ENCODE measurements around the gene PPP5C. TPM values are rescaled to one million over a fixed set of nuclear protein-coding genes. Genes with fewer than 3 reads are reported as not detected.
"Not testable (repeated sequence)": the region's sequence is repeated elsewhere in the genome, so short reads cannot be mapped to it uniquely, and the experiment has no call there.

Gene PPP5C
- polyA plus RNA-seq, 4 donors = 24.0 to 52.2 (median 39.4) TPM

- FAIRE-seq (no peak), DNase-seq (peak in 1 of 2 donors; percentile 80)
- WGBS, 3 donors = 21 to 54% (median 49%) methylated on average over 16 to 17 of the region's 17 CpGs
- peak overlapping the region in 1 of 3 donors; percentile 71 for H3K27ac ChIP-seq (ENCODE audit: low read depth in 1 of 3, low read length in 2 of 3)
- no peaks in the 10 kb centered on the region for H3K9me3 ChIP-seq (ENCODE audit: control insufficient read depth in 2 of 2, insufficient read depth in 1 of 2, low read depth in 1 of 2, low read length in 1 of 2)
- H3K27me3 ChIP-seq (ENCODE audit: control insufficient read depth in 3 of 3, insufficient read depth in 3 of 3, low read length in 3 of 3) = no peaks in the 10 kb centered on the region
- peaks cover 4 to 66% (median 15%) of the 10 kb centered on the region in 3 donors for H3K36me3 ChIP-seq (ENCODE audit: control insufficient read depth in 3 of 3, insufficient read depth in 2 of 3, low read depth in 1 of 3, low read length in 3 of 3)
- peaks cover 0 to 6% (median 0%) of the 10 kb centered on the region in 3 donors for H3K4me1 ChIP-seq (ENCODE audit: control insufficient read depth in 3 of 3, insufficient read depth in 2 of 3, low read depth in 1 of 3, low read length in 2 of 3)
- no peak overlapping the region for H3K4me3 ChIP-seq (ENCODE audit: low read depth in 1 of 3, low read length in 3 of 3)
Observed at GRCh38 chr19:46373491-46374359, 26.8 kb downstream of the PPP5C start.

GRCh38 chr19:46374536-46375475, 27.9 kb downstream of the PPP5C start:
- peaks cover 4 to 70% (median 15%) of the 10 kb centered on the region in 3 donors for H3K36me3 ChIP-seq (ENCODE audit: control insufficient read depth in 3 of 3, insufficient read depth in 2 of 3, low read depth in 1 of 3, low read length in 3 of 3)
- H3K4me3 ChIP-seq (ENCODE audit: low read depth in 1 of 3, low read length in 3 of 3) = no peak overlapping the region
- no peaks in the 10 kb centered on the region for H3K27me3 ChIP-seq (ENCODE audit: control insufficient read depth in 3 of 3, insufficient read depth in 3 of 3, low read length in 3 of 3)
- FAIRE-seq = no peak
- H3K9me3 ChIP-seq (ENCODE audit: control insufficient read depth in 2 of 2, insufficient read depth in 1 of 2, low read depth in 1 of 2, low read length in 1 of 2) = no peaks in the 10 kb centered on the region
- H3K4me1 ChIP-seq (ENCODE audit: control insufficient read depth in 3 of 3, insufficient read depth in 2 of 3, low read depth in 1 of 3, low read length in 2 of 3) = peaks cover 0 to 6% (median 0%) of the 10 kb centered on the region in 3 donors
- no peak overlapping the region for H3K27ac ChIP-seq (ENCODE audit: low read depth in 1 of 3, low read length in 2 of 3)
- no peak for DNase-seq
- 85 to 93% (median 91%) methylated on average over 21 of the region's 21 CpGs for WGBS, 3 donors

- FAIRE-seq = not testable (repeated sequence)
Observed at GRCh38 chr19:46375476-46376067, 28.7 kb downstream of the PPP5C start.

GRCh38 chr19:46376241-46377153, 29.6 kb downstream of the PPP5C start:
- DNase-seq (no peak), FAIRE-seq (no peak)
- H3K27ac ChIP-seq (ENCODE audit: low read depth in 1 of 3, low read length in 2 of 3) = no peak overlapping the region
- H3K9me3 ChIP-seq (ENCODE audit: control insufficient read depth in 2 of 2, insufficient read depth in 1 of 2, low read depth in 1 of 2, low read length in 1 of 2) = no peaks in the 10 kb centered on the region
- H3K4me3 ChIP-seq (ENCODE audit: low read depth in 1 of 3, low read length in 3 of 3) = no peak overlapping the region
- H3K27me3 ChIP-seq (ENCODE audit: control insufficient read depth in 3 of 3, insufficient read depth in 3 of 3, low read length in 3 of 3) = no peaks in the 10 kb centered on the region
- H3K4me1 ChIP-seq (ENCODE audit: control insufficient read depth in 3 of 3, insufficient read depth in 2 of 3, low read depth in 1 of 3, low read length in 2 of 3) = peaks cover 0 to 6% (median 0%) of the 10 kb centered on the region in 3 donors
- WGBS, 3 donors = 95 to 97% (median 96%) methylated on average over 19 to 20 of the region's 20 CpGs
- peaks cover 4 to 65% (median 15%) of the 10 kb centered on the region in 3 donors for H3K36me3 ChIP-seq (ENCODE audit: control insufficient read depth in 3 of 3, insufficient read depth in 2 of 3, low read depth in 1 of 3, low read length in 3 of 3)

More at GRCh38 chr19:46375476-46376067, 28.7 kb downstream of the PPP5C start:
- peaks cover 4 to 69% (median 15%) of the 10 kb centered on the region in 3 donors for H3K36me3 ChIP-seq (ENCODE audit: control insufficient read depth in 3 of 3, insufficient read depth in 2 of 3, low read depth in 1 of 3, low read length in 3 of 3)
- not testable (repeated sequence) for H3K4me3 ChIP-seq (ENCODE audit: low read depth in 1 of 3, low read length in 3 of 3); H3K9me3 ChIP-seq (ENCODE audit: control insufficient read depth in 2 of 2, insufficient read depth in 1 of 2, low read depth in 1 of 2, low read length in 1 of 2); DNase-seq; H3K27me3 ChIP-seq (ENCODE audit: control insufficient read depth in 3 of 3, insufficient read depth in 3 of 3, low read length in 3 of 3); H3K27ac ChIP-seq (ENCODE audit: low read depth in 1 of 3, low read length in 2 of 3); H3K4me1 ChIP-seq (ENCODE audit: control insufficient read depth in 3 of 3, insufficient read depth in 2 of 3, low read depth in 1 of 3, low read length in 2 of 3)
- 94 to 97% (median 95%) methylated on average over 15 to 22 of the region's 22 CpGs for WGBS, 3 donors

GRCh38 chr19:46378268-46378667, 31.4 kb downstream of the PPP5C start:
- WGBS, 3 donors = 43 to 62% (median 48%) methylated on average over 2 of the region's 2 CpGs
- no peaks in the 10 kb centered on the region for H3K27me3 ChIP-seq (ENCODE audit: control insufficient read depth in 3 of 3, insufficient read depth in 3 of 3, low read length in 3 of 3)
- no peaks in the 10 kb centered on the region for H3K9me3 ChIP-seq (ENCODE audit: control insufficient read depth in 2 of 2, insufficient read depth in 1 of 2, low read depth in 1 of 2, low read length in 1 of 2)
- H3K27ac ChIP-seq (ENCODE audit: low read depth in 1 of 3, low read length in 2 of 3) = no peak overlapping the region
- DNase-seq (no peak), FAIRE-seq (no peak)
- H3K4me1 ChIP-seq (ENCODE audit: control insufficient read depth in 3 of 3, insufficient read depth in 2 of 3, low read depth in 1 of 3, low read length in 2 of 3) = peaks cover 0 to 5% (median 0%) of the 10 kb centered on the region in 3 donors
- H3K4me3 ChIP-seq (ENCODE audit: low read depth in 1 of 3, low read length in 3 of 3) = no peak overlapping the region
- H3K36me3 ChIP-seq (ENCODE audit: control insufficient read depth in 3 of 3, insufficient read depth in 2 of 3, low read depth in 1 of 3, low read length in 3 of 3) = peaks cover 10 to 60% (median 12%) of the 10 kb centered on the region in 3 donors

GRCh38 chr19:46380690-46381089, 33.8 kb downstream of the PPP5C start:
- FAIRE-seq (no peak), DNase-seq (no peak)
- 90 to 99% (median 92%) methylated on average over 2 of the region's 2 CpGs for WGBS, 3 donors
- Histone ChIP-seq H3K9me3 (ENCODE audit: control insufficient read depth in 2 of 2, insufficient read depth in 1 of 2, low read depth in 1 of 2, low read length in 1 of 2) (no peaks in the 10 kb centered on the region), H3K36me3 (ENCODE audit: control insufficient read depth in 3 of 3, insufficient read depth in 2 of 3, low read depth in 1 of 3, low read length in 3 of 3) (peaks cover 15 to 63% (median 16%) of the 10 kb centered on the region in 3 donors), H3K4me3 (ENCODE audit: low read depth in 1 of 3, low read length in 3 of 3) (no peak overlapping the region), H3K27ac (ENCODE audit: low read depth in 1 of 3, low read length in 2 of 3) (no peak overlapping the region), H3K4me1 (ENCODE audit: control insufficient read depth in 3 of 3, insufficient read depth in 2 of 3, low read depth in 1 of 3, low read length in 2 of 3) (no peaks in the 10 kb centered on the region), H3K27me3 (ENCODE audit: control insufficient read depth in 3 of 3, insufficient read depth in 3 of 3, low read length in 3 of 3) (no peaks in the 10 kb centered on the region)

GRCh38 chr19:46381346-46381745, 34.5 kb downstream of the PPP5C start:
- DNase-seq = no peak
- no peak for FAIRE-seq
- Histone ChIP-seq H3K4me3 (ENCODE audit: low read depth in 1 of 3, low read length in 3 of 3) (no peak overlapping the region), H3K27me3 (ENCODE audit: control insufficient read depth in 3 of 3, insufficient read depth in 3 of 3, low read length in 3 of 3) (no peaks in the 10 kb centered on the region), H3K9me3 (ENCODE audit: control insufficient read depth in 2 of 2, insufficient read depth in 1 of 2, low read depth in 1 of 2, low read length in 1 of 2) (no peaks in the 10 kb centered on the region), H3K36me3 (ENCODE audit: control insufficient read depth in 3 of 3, insufficient read depth in 2 of 3, low read depth in 1 of 3, low read length in 3 of 3) (peaks cover 15 to 63% (median 17%) of the 10 kb centered on the region in 3 donors), H3K27ac (ENCODE audit: low read depth in 1 of 3, low read length in 2 of 3) (no peak overlapping the region), H3K4me1 (ENCODE audit: control insufficient read depth in 3 of 3, insufficient read depth in 2 of 3, low read depth in 1 of 3, low read length in 2 of 3) (no peaks in the 10 kb centered on the region)
- WGBS, 3 donors = 96 to 98% (median 96%) methylated on average over 2 of the region's 2 CpGs
